Fibroblast of skin of scalp (primary cell): ENCODE results near the gene EGFR.

Source experiments
- DNase-seq: peaks from one replicate; pipeline ENCODE4 v3.0.0-alpha.2; 2013

EGFR gene

DNA sequence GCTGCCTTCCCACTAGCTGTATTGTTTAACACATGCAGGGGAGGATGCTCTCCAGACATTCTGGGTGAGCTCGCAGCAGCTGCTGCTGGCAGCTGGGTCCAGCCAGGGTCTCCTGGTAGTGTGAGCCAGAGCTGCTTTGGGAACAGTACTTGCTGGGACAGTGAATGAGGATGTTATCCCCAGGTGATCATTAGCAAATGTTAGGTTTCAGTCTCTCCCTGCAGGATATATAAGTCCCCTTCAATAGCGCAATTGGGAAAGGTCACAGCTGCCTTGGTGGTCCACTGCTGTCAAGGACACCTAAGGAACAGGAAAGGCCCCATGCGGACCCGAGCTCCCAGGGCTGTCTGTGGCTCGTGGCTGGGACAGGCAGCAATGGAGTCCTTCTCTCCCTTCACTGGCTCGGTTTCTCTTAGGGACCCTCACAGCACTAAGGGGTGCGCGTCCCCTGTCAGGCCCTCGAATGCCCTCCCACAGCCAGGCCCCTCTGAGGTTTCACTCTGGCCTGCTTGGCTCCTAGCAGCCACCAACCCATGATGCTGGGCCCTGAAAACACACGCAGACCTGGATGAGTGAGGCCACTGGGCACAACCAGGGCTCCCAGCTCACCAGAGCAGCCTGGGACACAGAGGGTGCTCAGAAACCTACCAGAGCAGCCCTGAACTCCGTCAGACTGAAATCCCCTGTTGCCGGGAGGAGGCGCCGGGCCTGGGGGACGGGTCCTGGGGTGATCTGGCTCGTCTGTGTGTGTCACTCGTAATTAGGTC is 173.3 kb downstream of the EGFR start:
- no peak for DNase-seq

DNA sequence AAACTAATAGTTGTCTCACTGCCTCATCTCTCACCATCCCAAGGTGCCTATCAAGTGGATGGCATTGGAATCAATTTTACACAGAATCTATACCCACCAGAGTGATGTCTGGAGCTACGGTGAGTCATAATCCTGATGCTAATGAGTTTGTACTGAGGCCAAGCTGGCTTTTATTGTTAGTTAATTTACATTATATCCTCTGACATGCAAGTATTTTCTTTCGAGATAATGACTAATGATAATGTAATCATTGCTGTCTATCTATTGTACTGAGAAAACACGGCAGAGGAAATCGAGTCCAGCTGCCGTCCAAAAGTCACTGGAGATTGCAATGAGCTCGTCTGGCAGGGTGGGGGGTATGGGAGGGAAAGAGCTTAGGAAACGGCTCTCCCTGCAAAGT is 173.9 kb downstream of the EGFR start:
- peak; percentile 82 for DNase-seq

DNA sequence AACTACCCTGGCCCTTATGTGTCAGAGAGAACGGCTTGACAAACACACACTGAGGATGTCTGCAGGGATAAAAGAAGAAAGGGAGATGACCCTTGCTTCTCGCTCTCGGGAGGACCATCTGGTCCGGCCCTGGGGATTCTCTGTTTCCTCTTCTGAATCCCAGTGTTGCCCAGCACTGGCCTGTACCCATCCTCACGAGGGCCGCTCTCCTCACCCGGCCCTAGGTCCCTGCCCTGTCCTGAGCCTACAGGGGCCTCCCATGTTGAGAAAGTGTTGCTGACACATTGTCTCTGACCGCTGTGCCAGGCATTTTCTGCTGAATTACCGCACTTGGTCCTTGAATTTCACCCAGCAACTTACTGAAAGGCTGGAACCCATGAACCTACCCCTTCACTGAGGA is 174.4 kb downstream of the EGFR start:
- DNase-seq: no peak

DNA sequence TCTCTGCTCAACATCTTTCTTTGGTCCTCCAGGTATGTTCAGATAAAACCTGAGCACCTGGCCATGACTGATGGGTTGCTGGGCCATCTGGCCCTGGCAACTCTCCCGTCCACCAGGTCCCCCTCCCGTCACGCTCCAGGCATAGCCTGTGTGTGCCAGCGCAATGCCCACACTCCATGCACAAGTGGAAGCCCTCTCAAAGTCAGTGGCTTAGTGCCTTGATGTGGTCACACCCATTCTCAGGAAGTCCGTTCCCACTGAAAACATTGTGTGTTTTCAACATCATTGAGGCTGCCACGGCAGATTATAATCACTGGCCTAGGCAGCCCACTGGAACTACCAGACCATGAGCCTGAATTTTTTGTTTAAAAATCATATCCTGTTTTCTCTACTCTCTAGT is 175.7 kb downstream of the EGFR start:
- DNase-seq: no peak

DNA sequence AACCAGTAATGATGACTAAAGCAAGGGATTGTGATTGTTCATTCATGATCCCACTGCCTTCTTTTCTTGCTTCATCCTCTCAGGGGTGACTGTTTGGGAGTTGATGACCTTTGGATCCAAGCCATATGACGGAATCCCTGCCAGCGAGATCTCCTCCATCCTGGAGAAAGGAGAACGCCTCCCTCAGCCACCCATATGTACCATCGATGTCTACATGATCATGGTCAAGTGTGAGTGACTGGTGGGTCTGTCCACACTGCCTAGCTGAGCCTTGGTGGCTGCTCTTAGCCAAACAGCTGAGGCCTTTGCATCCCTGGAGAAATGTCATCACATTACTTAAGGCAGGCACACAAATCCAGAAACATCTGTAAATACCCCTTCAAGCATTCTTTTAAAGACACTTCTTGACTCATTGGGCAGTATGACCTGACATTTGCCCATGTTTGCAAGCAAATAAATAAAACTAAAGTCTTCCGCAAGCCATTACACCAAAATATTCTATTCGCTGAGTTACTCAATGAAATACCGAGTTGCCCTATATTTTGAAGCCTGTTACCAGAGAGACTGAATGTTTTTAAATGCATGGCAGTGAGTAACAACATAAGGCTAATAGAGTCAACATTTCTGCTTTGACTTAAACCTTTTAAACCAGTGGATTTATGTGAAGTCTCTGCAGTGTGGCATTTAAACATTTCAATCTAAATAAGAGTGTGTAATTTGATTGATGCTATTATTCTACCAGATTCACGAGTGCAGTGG is 180.0 kb downstream of the EGFR start:
- DNase-seq: no peak

DNA sequence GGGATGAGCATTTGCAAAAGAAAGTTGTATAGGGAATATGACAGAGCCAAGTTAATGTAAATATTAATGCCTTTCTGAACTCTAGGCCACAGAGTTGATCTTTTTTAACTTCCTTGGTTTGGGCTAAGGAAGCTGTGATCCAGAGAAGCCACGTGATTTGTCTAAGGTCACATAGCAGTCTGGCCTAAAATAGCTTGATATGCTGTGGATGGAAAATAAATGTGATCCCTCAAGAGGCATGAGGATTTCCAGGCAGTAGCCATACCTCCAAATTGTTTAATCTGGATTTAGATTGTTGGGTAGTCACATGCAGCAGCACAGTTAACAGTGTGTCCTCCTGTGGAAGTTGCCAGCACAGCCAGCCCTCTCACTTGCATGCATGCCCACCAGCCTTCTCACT is 180.6 kb downstream of the EGFR start:
- DNase-seq: no peak

DNA sequence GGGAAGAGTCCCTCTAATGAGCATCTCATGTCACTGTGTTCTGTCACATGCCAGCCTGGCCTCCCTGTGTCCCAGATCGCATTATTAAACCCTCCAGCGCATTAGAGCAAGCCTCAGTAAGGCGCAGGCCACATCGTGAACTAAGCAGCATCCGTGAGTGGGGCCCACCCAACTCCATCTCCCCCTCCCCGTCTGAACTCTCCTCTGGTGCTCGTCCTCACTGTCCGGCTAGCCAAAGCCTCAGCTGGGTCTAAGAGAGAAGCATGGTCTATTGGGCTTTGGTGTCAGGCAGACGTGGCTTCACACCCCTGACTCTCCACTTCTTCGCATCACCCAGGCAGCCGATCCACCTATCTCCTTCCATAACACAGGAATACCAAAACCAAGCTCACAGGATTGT is 181.6 kb downstream of the EGFR start:
- no peak for DNase-seq

DNA sequence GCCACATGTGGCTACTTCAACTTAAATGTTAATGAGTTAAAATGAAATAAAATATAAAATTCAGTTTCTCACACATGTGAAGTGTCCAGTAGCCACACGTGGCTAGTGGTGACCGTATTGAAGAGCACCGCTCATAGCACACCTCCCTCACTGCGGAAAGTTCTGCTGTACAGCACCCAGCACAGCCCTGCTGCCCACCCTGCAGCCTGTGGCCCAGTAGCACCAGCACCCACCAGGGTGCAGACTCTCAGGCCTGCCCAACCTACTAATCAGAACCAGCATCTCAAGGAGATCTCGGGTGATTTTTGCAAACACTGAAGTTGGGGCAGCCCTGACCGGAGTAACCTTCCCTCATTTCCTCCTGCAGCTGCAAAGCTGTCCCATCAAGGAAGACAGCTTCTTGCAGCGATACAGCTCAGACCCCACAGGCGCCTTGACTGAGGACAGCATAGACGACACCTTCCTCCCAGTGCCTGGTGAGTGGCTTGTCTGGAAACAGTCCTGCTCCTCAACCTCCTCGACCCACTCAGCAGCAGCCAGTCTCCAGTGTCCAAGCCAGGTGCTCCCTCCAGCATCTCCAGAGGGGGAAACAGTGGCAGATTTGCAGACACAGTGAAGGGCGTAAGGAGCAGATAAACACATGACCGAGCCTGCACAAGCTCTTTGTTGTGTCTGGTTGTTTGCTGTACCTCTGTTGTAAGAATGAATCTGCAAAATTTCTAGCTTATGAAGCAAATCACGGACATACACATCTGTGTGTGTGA is 183.5 kb downstream of the EGFR start:
- no peak for DNase-seq

DNA sequence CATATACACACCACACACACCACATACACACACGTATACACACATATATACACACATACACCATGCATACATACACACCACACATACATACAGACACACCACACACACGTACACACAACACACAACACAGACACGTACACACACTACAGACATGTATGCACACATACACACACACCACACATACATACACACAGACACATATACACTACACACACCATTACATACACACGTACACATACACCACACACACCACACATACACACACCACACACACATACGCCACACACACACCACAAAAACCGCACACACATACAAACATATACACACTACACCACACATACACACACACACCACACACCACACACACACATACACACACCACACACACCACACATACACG is 184.5 kb downstream of the EGFR start:
- no peak for DNase-seq

DNA sequence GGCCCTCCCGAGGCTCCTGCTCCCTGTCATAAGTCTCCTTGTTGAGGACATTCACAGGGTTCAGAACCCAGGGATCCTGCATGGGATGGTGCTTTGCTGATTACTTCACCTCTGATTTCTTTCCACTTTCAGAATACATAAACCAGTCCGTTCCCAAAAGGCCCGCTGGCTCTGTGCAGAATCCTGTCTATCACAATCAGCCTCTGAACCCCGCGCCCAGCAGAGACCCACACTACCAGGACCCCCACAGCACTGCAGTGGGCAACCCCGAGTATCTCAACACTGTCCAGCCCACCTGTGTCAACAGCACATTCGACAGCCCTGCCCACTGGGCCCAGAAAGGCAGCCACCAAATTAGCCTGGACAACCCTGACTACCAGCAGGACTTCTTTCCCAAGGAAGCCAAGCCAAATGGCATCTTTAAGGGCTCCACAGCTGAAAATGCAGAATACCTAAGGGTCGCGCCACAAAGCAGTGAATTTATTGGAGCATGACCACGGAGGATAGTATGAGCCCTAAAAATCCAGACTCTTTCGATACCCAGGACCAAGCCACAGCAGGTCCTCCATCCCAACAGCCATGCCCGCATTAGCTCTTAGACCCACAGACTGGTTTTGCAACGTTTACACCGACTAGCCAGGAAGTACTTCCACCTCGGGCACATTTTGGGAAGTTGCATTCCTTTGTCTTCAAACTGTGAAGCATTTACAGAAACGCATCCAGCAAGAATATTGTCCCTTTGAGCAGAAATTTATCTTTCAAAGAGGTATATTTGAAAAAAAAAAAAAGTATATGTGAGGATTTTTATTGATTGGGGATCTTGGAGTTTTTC is 186.5 kb downstream of the EGFR start:
- DNase-seq: no peak

DNA sequence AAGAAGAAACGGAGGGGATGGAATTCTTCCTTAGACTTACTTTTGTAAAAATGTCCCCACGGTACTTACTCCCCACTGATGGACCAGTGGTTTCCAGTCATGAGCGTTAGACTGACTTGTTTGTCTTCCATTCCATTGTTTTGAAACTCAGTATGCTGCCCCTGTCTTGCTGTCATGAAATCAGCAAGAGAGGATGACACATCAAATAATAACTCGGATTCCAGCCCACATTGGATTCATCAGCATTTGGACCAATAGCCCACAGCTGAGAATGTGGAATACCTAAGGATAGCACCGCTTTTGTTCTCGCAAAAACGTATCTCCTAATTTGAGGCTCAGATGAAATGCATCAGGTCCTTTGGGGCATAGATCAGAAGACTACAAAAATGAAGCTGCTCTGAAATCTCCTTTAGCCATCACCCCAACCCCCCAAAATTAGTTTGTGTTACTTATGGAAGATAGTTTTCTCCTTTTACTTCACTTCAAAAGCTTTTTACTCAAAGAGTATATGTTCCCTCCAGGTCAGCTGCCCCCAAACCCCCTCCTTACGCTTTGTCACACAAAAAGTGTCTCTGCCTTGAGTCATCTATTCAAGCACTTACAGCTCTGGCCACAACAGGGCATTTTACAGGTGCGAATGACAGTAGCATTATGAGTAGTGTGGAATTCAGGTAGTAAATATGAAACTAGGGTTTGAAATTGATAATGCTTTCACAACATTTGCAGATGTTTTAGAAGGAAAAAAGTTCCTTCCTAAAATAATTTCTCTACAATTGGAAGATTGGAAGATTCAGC is 187.6 kb downstream of the EGFR start:
- DNase-seq: peak; percentile 83

DNA sequence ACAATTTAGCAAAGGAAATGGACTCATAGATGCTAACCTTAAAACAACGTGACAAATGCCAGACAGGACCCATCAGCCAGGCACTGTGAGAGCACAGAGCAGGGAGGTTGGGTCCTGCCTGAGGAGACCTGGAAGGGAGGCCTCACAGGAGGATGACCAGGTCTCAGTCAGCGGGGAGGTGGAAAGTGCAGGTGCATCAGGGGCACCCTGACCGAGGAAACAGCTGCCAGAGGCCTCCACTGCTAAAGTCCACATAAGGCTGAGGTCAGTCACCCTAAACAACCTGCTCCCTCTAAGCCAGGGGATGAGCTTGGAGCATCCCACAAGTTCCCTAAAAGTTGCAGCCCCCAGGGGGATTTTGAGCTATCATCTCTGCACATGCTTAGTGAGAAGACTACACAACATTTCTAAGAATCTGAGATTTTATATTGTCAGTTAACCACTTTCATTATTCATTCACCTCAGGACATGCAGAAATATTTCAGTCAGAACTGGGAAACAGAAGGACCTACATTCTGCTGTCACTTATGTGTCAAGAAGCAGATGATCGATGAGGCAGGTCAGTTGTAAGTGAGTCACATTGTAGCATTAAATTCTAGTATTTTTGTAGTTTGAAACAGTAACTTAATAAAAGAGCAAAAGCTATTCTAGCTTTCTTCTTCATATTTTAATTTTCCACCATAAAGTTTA is 188.8 kb downstream of the EGFR start:
- no peak for DNase-seq

DNA sequence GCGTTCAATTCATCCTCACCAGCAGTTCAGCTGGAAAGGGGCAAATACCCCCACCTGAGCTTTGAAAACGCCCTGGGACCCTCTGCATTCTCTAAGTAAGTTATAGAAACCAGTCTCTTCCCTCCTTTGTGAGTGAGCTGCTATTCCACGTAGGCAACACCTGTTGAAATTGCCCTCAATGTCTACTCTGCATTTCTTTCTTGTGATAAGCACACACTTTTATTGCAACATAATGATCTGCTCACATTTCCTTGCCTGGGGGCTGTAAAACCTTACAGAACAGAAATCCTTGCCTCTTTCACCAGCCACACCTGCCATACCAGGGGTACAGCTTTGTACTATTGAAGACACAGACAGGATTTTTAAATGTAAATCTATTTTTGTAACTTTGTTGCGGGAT is 190.5 kb downstream of the EGFR start:
- DNase-seq: no peak

DNA sequence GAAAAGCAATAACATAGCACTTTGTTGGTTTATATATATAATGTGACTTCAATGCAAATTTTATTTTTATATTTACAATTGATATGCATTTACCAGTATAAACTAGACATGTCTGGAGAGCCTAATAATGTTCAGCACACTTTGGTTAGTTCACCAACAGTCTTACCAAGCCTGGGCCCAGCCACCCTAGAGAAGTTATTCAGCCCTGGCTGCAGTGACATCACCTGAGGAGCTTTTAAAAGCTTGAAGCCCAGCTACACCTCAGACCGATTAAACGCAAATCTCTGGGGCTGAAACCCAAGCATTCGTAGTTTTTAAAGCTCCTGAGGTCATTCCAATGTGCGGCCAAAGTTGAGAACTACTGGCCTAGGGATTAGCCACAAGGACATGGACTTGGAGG is 191.4 kb downstream of the EGFR start:
- DNase-seq: no peak

DNA sequence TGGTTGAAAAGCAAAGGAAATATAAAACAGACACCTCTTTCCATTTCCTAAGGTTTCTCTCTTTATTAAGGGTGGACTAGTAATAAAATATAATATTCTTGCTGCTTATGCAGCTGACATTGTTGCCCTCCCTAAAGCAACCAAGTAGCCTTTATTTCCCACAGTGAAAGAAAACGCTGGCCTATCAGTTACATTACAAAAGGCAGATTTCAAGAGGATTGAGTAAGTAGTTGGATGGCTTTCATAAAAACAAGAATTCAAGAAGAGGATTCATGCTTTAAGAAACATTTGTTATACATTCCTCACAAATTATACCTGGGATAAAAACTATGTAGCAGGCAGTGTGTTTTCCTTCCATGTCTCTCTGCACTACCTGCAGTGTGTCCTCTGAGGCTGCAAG is 191.9 kb downstream of the EGFR start:
- no peak for DNase-seq

DNA sequence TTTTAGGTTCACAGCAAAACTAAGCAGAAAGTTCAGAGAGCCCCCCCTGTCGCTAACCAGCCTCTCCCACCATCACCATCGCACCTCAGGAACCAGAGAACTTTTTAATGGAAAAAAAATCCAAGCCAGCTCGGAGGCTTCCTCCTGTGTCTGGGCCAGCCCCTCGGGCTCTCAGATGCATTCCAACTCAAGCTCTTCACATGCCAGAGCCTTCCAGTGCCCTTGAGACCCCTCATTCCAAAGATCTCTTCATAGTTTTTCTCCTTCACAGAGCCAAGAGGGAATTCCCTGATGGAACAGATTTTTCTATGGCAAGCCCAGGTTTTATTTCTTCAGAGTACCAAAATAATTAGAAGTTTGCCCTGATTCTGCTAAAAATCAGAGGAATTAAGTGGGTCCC is 192.9 kb downstream of the EGFR start:
- peak; percentile 73 for DNase-seq

DNA sequence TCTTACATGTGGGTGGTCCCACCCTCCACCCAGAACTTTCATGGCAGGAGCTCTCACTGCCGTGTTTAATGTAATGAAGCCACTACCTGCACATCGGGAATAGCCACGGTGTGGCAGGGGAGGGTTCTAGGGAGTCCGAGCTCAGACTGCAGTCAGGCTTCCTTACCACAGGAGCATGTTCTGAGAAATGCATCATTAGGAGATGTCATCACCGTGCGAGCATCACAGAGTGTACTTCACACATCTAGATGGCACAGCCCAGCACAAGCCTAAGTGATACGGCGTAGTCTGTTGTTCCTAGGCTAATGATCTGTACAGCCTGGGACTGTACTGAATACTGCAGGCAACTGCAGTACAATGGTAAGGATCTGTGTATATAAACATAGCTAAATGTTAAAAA is 193.4 kb downstream of the EGFR start:
- DNase-seq: no peak

DNA sequence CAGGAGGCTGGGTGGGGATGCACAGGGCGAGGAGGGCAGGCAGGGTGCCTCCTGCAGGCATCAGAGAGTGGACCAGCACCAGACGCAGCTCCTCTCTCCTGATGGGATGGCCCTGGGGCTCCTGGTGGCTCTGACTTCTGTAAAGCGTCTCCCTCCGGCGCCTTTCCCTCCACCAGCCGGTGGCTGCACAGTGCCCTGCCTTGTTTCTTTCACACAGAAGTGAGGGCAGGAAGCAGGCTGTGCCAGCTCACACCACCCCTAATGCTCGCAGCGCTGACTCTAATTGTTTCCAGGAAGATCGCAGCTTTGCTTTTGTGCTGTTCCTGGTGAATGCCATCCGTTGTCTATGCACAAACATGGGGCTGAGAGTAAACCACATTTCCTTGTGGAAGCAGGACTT is 194.0 kb downstream of the EGFR start:
- no peak for DNase-seq

DNA sequence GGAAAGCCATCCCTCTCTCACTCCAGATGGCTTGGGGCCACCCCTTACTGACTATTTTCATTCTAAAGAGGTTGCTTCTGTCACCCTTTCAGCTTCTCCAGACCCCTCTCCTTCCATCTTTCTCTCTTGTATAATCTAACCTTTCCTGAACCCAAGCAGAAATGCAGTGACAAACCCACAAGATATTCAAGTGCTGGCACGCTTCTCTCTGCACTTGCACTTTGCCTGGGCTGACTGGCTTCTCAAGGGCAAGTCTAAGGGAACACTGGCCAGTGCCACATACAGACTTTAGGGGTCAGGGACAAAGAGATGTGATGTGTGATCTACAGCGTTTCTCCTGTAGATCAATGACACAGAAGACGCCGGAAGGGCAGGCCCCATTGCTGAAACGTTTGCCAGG is 195.9 kb downstream of the EGFR start:
- no peak for DNase-seq

DNA sequence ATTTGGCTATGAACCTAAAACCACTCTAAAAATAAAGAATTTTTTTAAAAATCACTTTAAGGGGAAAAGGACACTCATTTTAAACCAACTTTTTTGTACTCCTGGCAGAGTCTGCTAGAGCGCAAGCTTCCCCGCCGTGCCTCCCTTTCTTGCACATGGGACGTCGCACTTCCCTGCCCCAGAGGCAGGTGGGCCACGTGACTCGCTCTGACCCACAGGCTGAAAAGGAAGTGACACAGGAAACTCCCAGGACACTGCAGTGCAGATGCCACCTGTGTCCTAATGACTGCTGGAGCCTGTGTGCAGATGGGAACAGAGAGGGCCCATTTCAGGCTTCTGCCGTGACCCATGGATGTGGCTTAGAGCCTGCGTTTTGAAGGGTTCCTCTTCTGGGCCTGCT is 204.2 kb downstream of the EGFR start:
- no peak for DNase-seq

DNA sequence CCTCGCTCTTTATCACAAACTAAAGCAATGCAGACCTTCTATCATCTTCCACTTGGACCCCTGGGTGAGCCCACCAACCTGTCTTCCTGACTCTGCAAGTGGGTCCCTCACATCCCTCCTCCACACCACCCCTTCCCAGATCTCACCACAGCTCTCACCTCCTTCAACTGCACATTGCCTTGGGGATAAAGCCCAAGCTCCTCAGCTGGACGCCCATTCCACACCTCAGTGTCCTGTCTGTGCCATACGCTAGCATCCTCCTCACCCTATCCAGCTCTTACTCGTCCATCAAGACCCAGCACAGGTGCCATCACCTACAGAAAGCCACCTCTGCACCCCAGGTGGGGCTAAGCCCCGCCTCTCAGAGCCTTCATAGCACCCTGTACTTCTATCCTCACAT is 205.3 kb downstream of the EGFR start:
- DNase-seq: no peak
